Left lobe of liver (tissue), 2 donors: ENCODE results near the gene ELMOD1. TPM values are rescaled to one million over a fixed set of nuclear protein-coding genes. Genes with fewer than 3 reads are reported as not detected.

ENCODE experiments used
- ATAC-seq: fragments of 200-7000 bp; cut with Tn5 transposase; one replicate; pipeline ENCODE4 v1.9.1; 2020; ENCODE audit warnings: mild to moderate bottlenecking, moderate library complexity
- DNase-seq: peaks from one replicate; pipeline ENCODE4 v3.0.0-alpha.2; 2020; ENCODE audit warnings: low spot score
- total RNA-seq: library from RNA; stranded (reverse); gene quantifications from one replicate; pipeline ENCODE4 v1.2.1, GENCODE V29; 2021
- donor health status: DM: no; HTN: no; CAD: no; lungs with moderate emphysema.
- donor health status: DM: no; HTN: yes; CAD: no.

ELMOD1 gene
- total RNA-seq, 1 donor from 2014 or later: 1.3 TPM

DNA sequence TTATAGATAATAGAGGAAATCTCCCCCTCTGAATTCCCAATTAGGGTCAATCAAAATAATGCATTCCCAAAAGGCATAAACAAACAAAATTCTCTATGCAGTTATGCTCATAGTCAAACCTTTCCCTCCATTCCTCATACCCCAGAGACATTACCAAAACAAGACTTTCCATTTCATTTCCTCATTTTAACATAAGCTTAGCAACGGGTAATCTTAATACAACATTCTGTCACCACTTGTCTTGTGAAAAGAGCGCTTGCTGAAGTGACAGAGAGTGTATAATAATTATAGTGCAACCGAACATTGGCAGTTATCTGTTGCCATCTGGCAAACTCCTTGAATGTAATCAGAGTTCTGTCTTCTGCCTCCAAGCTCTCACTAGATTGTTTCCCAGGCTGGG, 122.1 kb downstream of the ELMOD1 start:
- DNase-seq (no peak), ATAC-seq (no peak)

Other genes with a start within 250 kb of the ELMOD1 start
- gene CWF19L2, start 133.3 kb upstream of the ELMOD1 start, total RNA-seq: 4.4 TPM
- gene ALKBH8, start 25.4 kb upstream of the ELMOD1 start, total RNA-seq: 3.2 TPM
- not detected for gene SLN, start 120.9 kb downstream of the ELMOD1 start, total RNA-seq